Activated CD4-positive, alpha-beta T cell treated with anti-CD3 and anti-CD28 coated beads, Interleukin-2, Interleukin-6, amounts not matched to agents 100 ng/mL and 50 ng/mL, durations not matched to agents 16 hours and 8 hours (primary cell): ENCODE results near the gene RCSD1.

Experiments used
- DNase-seq: peaks from one replicate; pipeline ENCODE4 v3.0.0-alpha.2; 2020

Gene RCSD1

GRCh38 chr1:167750641-167751040, 120.6 kb downstream of the RCSD1 start:
- DNase-seq = no peak

DNA sequence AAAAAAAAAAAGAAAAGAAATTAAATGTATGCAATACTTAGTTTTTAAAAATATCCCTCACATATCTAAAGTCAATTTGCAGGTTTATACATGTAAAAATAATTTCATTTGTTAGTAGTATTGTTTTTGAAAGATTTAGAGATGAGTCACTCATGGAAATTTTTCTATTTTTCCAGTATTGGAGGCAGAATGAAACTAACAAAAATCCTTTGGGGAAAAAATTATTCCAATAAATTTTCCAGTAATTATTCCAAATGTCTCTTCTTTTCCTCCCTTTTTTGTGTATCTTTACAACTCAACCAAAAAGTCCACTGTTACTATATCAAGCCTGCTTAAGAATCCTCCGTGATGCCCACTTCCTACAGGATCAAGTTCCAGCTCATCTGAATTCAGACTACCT, 121.6 kb downstream of the RCSD1 start:
- no peak for DNase-seq

DNA sequence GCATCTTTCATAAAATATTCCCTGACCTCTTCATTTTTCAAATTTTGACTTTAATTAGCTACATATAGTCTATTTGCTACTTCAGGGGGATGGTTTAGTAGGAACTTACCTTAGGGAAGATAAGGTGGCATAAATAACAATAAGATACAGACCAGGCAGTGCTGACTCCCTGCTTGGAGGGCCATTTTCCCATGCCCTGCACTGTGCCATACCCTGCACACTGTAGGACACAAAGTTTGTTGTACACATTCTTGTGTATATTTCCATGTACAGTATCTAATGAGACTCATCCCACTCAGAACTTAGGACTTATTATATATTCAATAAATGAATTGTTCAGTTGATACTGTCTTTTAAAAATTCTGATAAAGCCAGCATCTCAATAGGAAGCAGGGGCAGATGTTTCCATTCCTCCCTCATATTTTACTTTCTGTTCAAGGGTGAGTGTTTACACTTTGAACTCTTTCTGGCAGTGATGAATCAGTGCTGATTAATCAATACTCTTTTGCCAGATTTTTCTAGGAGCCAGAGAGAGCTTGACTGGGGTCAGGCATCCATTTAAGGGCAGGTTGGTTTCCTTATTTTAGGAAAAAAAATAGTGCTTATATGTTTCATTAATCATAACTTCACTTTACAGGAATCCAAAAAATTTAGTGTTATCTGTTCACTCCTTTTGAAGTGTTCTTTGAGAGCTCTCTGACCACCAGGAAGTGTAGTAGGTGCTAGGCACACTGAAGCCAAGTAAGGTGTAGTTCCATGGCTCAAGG, 122.4 kb downstream of the RCSD1 start:
- DNase-seq = no peak

DNA sequence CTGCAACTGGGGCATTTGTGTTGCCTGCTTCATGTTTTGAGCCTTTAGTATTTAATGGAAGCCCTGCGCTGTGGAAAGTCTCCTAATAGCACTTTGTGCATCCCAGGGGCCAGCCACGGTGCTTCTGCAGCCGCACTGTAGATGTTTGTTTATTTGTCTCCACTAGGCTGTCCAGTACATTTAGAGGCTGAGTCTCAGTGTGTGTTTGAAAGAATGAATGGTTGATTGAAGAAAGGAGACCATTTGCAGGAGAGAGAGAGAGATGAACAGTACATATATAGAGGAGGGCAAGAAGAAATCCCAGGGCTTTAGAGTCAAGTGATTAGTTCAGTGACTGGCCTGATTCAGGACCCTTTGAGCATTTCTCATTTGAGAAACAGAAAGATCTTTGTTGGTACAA, 125.6 kb downstream of the RCSD1 start:
- DNase-seq = no peak
